MM.1S (cell line): ENCODE data around the gene KIF24.
"Not testable (repeated sequence)": the region's sequence is repeated elsewhere in the genome, so short reads cannot be mapped to it uniquely, and the experiment has no call there.

Source experiments
- DNase-seq: peaks from one replicate; pipeline ENCODE4 v3.0.0-alpha.2; 2015
- H2AFZ ChIP-seq: fragments of 300-600 bp; sonication (generic); 2 replicates; pipeline ENCODE4 v1.6.0; 2016; ENCODE audit warnings: antibody characterized with exemption, low read length
- H3F3A ChIP-seq: fragments of 300-600 bp; sonication (generic); 2 replicates; pipeline ENCODE4 v1.6.1; 2016; ENCODE audit warnings: mild to moderate bottlenecking, antibody characterized with exemption, low read length, moderate library complexity, mixed read lengths; ENCODE audit not compliant: insufficient read depth
- H3K27ac ChIP-seq: fragments of 300-600 bp; sonication (generic); 2 replicates; pipeline ENCODE4 v1.5.1; 2016; ENCODE audit warnings: mild to moderate bottlenecking, low read length
- H3K27me3 ChIP-seq: fragments of 300-600 bp; sonication (generic); replicated peaks from 2 replicates; pipeline ENCODE4 v1.6.0; 2016; ENCODE audit warnings: low read length; ENCODE audit not compliant: insufficient read depth
- H3K36me3 ChIP-seq: fragments of 300-600 bp; sonication (generic); replicated peaks from 2 replicates; pipeline ENCODE4 v1.6.1; 2016; ENCODE audit warnings: mild to moderate bottlenecking, low read length, mixed read lengths; ENCODE audit not compliant: insufficient read depth
- H3K4me1 ChIP-seq: fragments of 300-600 bp; sonication (generic); 2 replicates; pipeline ENCODE4 v1.6.1; 2016; ENCODE audit warnings: low read length, mixed read lengths
- H3K4me2 ChIP-seq: fragments of 300-600 bp; sonication (generic); 2 replicates; pipeline ENCODE4 v1.6.0; 2016; ENCODE audit warnings: low read depth, low read length
- H3K4me3 ChIP-seq: fragments of 300-600 bp; sonication (generic); 2 replicates; pipeline ENCODE4 v1.5.1; 2016; ENCODE audit warnings: low read length, mixed read lengths
- H3K79me2 ChIP-seq: fragments of 300-600 bp; sonication (generic); 2 replicates; pipeline ENCODE4 v1.6.1; 2016; ENCODE audit warnings: mixed run types, low read length, mixed read lengths
- H3K9ac ChIP-seq: fragments of 300-600 bp; sonication (generic); 2 replicates; pipeline ENCODE4 v1.6.1; 2016; ENCODE audit warnings: low read length, mixed read lengths
- H3K9me2 ChIP-seq: fragments of 300-600 bp; sonication (generic); replicated peaks from 2 replicates; pipeline ENCODE4 v1.6.1; 2016; ENCODE audit warnings: mild to moderate bottlenecking, low read length, mixed read lengths; ENCODE audit not compliant: insufficient read depth
- H3K9me3 ChIP-seq: fragments of 300-600 bp; sonication (generic); replicated peaks from 2 replicates; pipeline ENCODE4 v1.6.1; 2016; ENCODE audit warnings: mild to moderate bottlenecking, low read length, mixed read lengths; ENCODE audit not compliant: insufficient read depth
- H4K20me1 ChIP-seq: fragments of 300-600 bp; sonication (generic); 2 replicates; pipeline ENCODE4 v1.6.1; 2016; ENCODE audit warnings: mild to moderate bottlenecking, low read length, moderate library complexity, mixed read lengths; ENCODE audit not compliant: insufficient read depth
- EZH2 ChIP-seq: fragments of 300-600 bp; sonication (generic); optimal IDR thresholded peaks from 2 replicates; pipeline ENCODE3; 2017; ENCODE audit warnings: low read depth, mild to moderate bottlenecking, antibody characterized with exemption, low read length, mixed read lengths
- EZH2phosphoT487 ChIP-seq: fragments of 300-600 bp; sonication (generic); IDR thresholded peaks from 2 replicates; pipeline ENCODE4 v1.6.1; 2018; ENCODE audit warnings: antibody characterized with exemption, low read length
- TF ChIP-seq, protein P1 (sequence below): fragments of 300-600 bp; sonication (generic); IDR thresholded peaks from 2 replicates; pipeline ENCODE4 v1.5.1; 2016; ENCODE audit warnings: antibody characterized with exemption, low read length, mixed read lengths

KIF24 gene

DNA sequence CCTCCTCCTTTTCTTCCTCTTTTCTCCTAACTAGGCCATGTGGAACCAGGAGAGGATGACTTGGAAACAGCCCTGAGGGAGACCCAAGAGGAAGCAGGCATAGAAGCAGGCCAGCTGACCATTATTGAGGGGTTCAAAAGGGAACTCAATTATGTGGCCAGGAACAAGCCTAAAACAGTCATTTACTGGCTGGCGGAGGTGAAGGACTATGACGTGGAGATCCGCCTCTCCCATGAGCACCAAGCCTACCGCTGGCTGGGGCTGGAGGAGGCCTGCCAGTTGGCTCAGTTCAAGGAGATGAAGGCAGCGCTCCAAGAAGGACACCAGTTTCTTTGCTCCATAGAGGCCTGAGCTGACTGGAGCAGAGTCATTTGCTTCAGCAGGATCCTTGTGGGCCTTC, 14.0 kb upstream of the KIF24 start:
- no peak overlapping the region for H3K27ac ChIP-seq
- TF ChIP-seq EZH2phosphoT487: no peak
- TF ChIP-seq, protein P1, sequence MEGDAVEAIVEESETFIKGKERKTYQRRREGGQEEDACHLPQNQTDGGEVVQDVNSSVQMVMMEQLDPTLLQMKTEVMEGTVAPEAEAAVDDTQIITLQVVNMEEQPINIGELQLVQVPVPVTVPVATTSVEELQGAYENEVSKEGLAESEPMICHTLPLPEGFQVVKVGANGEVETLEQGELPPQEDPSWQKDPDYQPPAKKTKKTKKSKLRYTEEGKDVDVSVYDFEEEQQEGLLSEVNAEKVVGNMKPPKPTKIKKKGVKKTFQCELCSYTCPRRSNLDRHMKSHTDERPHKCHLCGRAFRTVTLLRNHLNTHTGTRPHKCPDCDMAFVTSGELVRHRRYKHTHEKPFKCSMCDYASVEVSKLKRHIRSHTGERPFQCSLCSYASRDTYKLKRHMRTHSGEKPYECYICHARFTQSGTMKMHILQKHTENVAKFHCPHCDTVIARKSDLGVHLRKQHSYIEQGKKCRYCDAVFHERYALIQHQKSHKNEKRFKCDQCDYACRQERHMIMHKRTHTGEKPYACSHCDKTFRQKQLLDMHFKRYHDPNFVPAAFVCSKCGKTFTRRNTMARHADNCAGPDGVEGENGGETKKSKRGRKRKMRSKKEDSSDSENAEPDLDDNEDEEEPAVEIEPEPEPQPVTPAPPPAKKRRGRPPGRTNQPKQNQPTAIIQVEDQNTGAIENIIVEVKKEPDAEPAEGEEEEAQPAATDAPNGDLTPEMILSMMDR: no peak
- no peak for TF ChIP-seq EZH2
- no peaks in the 10 kb centered on the region for H3K9me2 ChIP-seq
- H2AFZ ChIP-seq: no peak overlapping the region
- no peaks in the 10 kb centered on the region for H3K9me3 ChIP-seq
- H3K9ac ChIP-seq: no peak overlapping the region
- no peaks in the 10 kb centered on the region for H4K20me1 ChIP-seq
- DNase-seq: no peak
- no peaks in the 10 kb centered on the region; the same call in 1 of the 2 replicates for H3K36me3 ChIP-seq
- H3K4me2 ChIP-seq: no peak overlapping the region
- H3K4me3 ChIP-seq: no peak overlapping the region
- no peaks in the 10 kb centered on the region for H3K79me2 ChIP-seq
- no peaks in the 10 kb centered on the region for H3F3A ChIP-seq
- H3K4me1 ChIP-seq: no peaks in the 10 kb centered on the region
- no peaks in the 10 kb centered on the region for H3K27me3 ChIP-seq

DNA sequence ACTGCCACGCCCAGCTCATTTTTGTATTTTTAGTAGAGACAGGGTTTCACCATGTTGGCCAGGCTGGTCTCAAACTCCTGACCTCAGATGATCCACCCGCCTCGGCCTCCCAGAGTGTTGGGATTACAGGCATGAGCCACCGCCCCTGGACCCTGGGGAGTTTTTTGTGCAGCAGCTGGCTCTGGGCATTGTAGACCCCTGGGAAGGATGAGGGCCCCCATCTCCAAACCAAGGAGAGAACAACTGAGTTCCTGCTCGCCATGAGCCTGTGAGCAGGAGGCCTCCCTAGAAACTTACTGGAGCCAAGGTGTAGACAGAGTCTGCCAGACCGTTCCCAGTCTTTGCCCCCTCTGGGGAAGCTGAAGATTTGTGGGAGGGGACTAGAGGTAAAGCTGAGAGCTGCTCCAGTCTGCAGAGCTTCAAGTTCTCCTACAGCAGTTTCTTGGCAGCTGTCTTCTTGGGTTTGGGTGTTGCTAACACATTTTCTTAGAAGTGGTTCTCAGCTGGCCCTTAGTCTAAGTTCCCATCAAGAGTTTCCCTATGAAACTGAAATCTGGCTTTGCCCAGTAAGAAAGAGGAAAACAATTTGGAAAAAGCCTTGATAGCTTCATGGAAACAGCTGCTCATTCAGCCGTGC, 12.7 kb upstream of the KIF24 start:
- no peak overlapping the region for H3K4me2 ChIP-seq
- H3K79me2 ChIP-seq: 0 out of 2 replicates have a peak, but pooled peaks cover 5% of the 10 kb centered on the region
- H3F3A ChIP-seq: no peaks in the 10 kb centered on the region
- no peak overlapping the region for H3K4me3 ChIP-seq
- no peak for DNase-seq
- no peak overlapping the region for H3K9ac ChIP-seq
- no peak overlapping the region for H2AFZ ChIP-seq
- H3K36me3 ChIP-seq: no peaks in the 10 kb centered on the region; the same call in 1 of the 2 replicates
- no peaks in the 10 kb centered on the region for H3K9me2 ChIP-seq
- no peaks in the 10 kb centered on the region for H3K27me3 ChIP-seq
- no peak overlapping the region for H3K27ac ChIP-seq
- no peaks in the 10 kb centered on the region for H4K20me1 ChIP-seq
- TF ChIP-seq EZH2 (no peak), EZH2phosphoT487 (no peak)
- TF ChIP-seq, protein P1: no peak
- H3K4me1 ChIP-seq: no peaks in the 10 kb centered on the region
- no peaks in the 10 kb centered on the region for H3K9me3 ChIP-seq

DNA sequence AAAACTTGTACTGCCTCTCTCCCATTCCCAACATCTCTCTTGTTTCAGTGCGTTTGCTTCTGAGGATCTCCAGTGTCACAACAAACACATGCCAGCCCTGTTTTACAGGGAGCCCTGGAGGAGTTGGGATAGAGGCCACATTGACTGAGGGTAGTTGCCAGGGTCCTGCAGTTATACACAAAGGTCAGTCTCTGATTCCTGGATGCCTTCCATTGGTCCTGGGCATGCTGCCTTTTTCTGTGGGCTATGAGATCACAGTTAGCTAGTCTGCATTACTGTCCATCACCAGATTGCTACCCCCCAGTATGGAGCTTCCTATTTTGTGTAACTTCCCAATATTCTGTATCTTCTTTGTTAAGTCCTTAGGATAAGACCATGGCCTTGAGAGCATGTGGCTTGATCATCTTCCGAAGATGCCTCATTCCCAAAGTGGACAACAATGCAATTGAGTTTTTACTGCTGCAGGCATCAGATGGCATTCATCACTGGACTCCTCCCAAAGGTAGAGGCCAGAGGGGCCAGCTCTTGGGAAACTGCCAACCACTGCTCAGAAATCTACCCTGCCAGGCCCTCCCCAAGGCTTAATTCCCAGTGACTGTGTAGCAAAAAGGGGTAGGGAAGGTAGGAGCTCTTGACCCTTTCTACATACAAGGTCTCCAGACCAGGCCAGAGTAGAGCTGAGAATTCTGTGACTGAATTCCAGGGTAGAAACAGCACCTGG, 9.8 kb upstream of the KIF24 start:
- DNase-seq: no peak
- Histone ChIP-seq H3K9me2 (no peaks in the 10 kb centered on the region), H3K79me2 (peaks cover 19% of the 10 kb centered on the region), H3K36me3 (no peaks in the 10 kb centered on the region; the same call in 1 of the 2 replicates), H2AFZ (no peak overlapping the region), H3F3A (no peaks in the 10 kb centered on the region), H3K27ac (no peak overlapping the region), H3K9ac (no peak overlapping the region), H3K9me3 (no peaks in the 10 kb centered on the region), H3K4me3 (no peak overlapping the region), H3K4me1 (no peaks in the 10 kb centered on the region), H4K20me1 (no peaks in the 10 kb centered on the region), H3K4me2 (no peak overlapping the region), H3K27me3 (no peaks in the 10 kb centered on the region)
- TF ChIP-seq EZH2 (no peak), EZH2phosphoT487 (no peak)
- TF ChIP-seq, protein P1: no peak

DNA sequence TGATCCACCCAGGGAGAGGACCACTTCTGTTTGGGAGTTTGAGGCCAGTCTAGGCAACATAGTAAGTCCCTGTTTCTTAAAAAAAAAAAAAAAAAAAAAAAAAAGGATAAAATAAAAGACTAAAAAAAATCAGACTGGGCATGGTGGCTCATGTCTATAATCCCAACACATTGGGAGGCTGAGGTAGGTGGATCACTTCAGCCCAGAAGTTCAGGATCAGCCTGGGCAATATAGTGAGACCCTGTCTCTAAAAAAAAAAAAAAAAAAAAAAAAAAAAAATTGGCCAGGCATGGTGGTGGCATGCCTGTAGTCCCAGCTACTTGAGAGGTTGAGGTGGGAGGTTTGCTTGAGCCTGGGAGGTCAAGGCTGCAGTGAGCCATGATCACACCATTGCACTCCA, 9.0 kb upstream of the KIF24 start:
- not testable (repeated sequence) for H3K9me3 ChIP-seq, H3K27me3 ChIP-seq, H2AFZ ChIP-seq, H3K27ac ChIP-seq, H3K9ac ChIP-seq, H3K4me3 ChIP-seq, DNase-seq, H3K4me2 ChIP-seq, H4K20me1 ChIP-seq, H3K4me1 ChIP-seq, H3K9me2 ChIP-seq, H3F3A ChIP-seq, H3K36me3 ChIP-seq
- H3K79me2 ChIP-seq: peaks cover 27% of the 10 kb centered on the region
